Activated CD4-positive, alpha-beta T cell treated with anti-CD3 and anti-CD28 coated beads, Interleukin-2, amount 50 U/mL, for 48 hours (primary cell): Measurements from ENCODE around the gene ELFN1.

Experiments used
- DNase-seq, 2 experiments: peaks; one replicate each; pipeline ENCODE4 v3.0.0-alpha.2; 2020

The ELFN1 gene

DNA sequence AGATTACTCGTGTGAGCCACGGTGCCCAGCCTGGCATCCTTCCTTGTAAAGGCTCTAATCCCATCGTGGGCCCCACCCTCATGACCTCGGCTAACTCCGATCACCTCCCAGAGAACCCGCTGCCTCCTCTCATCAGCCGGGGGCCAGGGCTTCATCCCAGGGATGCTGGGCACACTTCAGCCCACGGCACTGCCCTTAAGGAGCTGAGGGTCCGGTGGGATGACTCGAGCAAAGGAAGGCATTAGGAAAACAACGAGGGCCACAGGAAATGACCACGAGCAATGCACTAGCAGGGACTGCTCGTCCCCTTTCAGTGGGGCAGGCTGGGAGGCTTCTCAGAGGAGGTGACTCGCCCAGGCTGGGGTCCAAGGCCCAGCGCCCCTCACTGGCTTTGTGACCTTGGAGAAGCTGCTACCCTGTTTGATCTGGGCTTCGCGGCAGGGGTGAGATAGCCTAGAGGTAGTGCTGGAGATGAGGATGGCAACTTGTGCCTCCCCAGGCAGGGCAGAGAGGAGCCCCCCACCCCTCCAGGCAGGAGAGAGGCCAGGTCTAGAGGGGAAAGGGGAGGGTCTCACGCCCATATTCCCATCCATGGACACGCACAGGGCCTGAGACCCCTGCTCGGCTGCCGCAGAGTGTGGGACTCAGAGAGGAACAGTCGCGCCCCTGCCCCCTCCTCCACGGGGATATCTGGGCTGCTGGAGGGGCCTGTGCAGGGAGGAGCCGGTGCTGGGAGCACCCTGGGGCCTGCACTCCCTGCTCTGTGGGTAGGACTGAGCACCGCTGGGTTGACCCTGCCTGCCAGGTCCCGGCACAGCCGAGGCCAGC, 26.8 kb downstream of the ELFN1 start:
- no peak for DNase-seq

DNA sequence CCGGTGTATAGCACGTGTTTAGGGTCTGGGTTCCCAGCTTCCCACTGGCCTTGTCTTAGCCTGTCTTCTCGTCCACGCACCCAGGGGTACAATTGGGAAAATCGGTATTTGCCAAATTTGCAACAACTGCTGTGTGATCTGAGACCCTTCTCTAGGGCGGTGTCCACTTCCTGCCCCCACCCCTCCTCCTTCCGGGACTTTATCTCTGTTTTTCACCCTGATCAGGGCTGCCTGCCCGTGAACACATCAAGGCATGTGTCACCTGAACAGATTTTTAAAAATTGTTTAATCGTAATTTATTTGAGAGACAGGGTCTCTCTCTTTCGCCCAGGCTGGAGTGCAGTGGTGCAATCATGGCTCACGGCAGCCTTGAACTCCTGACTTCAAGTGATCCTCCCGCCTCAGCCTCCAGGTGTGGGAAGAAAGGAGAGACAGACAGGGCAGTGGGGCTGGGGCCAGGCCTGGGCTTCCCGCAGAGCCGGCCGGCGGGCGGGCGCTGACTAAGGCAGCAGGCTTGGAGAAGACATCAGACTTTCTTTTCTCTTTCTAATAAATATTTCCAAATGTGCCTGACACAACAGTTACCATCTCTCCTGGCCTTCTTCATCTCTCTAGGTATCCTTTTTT, 27.5 kb downstream of the ELFN1 start:
- no peak for DNase-seq

DNA sequence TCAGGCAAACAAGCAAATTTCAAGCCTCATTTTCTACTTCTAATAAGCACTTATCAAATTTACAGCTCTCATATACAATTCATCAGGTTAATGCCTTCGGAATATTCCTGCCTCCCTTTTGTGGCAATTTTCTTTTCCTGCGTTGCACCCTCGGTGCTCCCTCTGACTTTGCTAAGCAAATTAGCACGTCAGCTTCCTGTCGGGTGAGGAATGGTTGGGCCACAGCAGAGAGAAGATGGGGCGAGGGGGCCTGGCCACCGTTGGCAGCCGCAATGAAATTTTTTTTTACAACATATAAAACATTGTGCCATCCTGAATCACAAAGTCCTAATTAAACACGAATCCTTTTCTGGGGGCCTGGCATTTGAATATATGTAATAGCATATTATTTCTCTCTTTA, 28.1 kb downstream of the ELFN1 start:
- DNase-seq = no peak

DNA sequence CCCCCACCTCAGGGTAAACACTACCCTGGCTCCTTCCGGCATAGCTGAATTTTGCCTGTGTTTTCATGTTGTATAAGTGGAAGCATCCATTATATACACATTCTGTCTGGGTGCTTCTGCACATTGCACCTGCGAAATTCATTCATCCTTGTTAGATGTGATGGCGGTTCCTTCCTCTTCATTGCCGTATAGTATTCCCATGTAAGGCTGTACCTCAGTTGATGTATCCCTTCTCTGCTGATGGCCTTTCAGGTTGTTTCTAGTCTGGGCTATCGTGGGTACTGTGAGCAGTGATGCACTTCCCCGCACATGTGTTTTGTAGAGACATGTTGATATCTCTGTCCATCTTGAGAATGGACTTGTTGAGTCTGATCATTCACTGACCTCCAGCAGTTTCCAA, 28.9 kb downstream of the ELFN1 start:
- no peak for DNase-seq

DNA sequence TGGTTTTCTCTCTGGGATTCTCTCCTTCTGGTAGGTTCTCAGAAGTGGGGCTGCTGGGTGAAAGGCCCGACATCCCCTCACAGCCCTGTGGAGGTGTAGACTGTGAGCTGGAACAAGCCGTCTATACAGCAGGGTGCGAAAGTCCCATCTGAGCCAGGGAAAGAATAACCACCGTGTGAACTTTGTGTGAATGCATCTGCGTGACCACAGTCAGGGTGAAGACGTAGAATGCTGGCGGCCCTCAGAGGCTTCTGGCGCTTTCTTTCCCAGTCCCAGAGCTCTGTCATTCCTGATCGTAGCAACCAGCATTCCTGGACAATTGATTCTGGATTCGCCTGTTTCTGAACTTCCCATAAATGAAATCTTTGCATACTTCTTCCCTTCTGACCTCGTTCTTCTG, 30.0 kb downstream of the ELFN1 start:
- no peak for DNase-seq

DNA sequence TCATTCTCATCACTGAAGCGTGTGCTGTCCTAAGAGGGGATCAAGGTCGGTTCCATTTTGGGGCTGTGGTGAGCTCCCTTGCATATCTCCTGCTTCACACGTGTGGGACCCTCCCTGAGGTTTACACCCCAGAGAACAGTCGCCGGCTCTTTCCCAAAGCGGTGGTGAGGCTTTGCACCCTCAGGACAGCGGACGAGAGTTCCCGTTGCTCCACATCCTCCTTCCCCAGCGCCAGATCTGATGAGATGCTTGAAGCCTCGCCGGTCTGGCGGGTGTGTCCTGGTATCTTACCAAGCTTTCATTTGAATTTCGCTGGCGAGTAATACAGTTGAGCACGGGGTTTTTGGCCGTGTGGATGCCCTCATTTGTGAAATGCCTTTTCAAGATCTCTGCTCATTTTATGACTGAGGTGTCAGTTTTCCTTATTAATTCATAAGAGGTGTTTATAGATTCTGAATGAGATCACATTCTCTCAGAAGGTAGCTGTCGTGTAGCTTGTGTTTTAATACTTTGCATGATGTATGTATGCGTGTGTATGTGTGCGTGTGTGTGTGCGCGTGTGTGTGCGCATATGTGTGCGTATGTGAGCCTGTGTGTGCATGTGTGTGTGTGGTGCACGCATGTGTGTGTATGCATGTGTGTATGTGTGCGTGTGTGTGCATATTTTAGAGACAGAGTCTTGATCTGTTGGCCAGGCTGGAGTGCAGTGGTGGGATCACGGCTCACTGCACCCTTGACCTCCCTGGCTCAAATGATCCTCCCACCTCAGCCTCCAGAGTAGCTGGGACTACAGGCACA, 30.7 kb downstream of the ELFN1 start:
- no peak for DNase-seq

DNA sequence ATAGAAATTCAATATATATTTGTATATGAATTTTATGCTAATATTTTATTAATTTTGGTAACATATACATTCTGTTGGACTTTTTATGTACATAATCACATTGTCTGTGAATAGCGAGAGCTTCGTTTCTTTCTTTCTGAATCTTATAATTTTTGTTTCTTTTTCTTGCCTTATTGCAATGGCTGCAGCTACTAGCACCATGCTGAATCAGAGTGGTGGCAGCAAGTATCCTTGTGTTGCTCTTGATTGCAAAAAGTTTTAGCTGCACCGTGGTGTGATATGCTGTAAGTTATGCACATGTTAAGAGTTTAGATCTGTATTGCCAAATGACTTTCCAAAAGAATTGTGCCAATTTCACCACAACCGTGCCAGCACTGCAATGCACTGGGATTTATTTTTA, 32.6 kb downstream of the ELFN1 start:
- no peak for DNase-seq

DNA sequence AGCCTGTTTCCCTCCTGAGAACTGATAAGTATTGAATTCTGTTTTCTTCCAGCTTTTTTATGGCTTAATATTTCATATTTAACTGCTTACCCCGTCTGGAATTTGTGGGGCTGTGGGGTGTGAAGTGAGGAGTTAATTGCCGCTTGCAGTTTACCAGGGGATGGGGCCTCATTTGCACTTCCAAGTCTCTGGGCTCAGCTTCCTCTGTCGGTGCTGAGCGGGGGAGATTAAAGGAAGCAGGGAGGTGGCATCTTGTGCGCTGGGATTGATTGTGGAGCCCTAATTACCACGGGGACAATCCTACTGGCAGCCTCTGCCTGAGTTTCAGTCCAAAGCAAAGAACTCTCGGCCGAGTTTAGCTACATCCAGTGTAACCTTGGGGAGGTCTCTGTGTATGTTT, 33.4 kb downstream of the ELFN1 start:
- DNase-seq = no peak

DNA sequence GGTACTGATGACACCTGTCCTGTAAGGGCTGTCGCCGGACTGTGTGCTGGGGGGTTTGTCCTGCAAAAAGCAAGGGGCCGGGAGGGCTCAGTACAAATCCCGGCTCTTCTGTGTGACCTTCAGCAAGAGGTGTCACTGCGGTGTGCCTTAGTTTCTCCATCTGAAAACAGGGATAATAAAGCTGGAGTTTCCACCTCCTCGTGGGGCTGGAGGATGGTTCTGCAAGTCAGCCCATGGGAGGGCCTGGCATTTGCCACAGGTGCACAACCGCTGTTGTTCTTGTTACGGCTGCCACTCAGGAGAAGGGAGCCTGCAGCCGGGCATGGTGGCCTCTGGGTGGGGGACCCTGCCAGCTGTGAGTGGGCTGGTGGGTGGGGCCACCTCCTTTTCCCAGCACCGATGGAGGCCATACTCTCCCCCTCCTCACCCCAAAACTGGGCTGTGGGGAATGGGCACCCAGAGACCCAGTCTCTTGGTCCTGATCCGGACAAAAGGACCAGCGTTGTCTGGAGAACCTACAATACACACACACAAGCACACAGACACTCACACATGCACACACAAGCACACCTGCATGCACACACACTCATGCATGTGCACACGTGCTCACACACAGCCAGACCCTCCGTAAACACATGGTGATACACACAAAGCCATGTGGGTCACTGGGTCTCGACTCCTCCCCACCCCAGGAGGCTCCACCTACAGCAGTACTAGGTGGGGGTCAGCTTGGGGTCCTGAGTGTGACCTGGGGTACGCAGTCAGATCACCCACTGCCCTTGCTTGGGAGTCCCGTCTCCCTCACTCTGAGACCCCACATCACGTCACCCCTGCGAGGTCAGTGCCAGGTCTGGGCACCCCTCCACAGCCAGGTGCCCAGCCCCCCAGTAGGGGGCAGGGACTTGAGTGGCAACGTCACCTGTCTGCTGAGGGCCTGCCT, 34.1 kb downstream of the ELFN1 start:
- no peak for DNase-seq

DNA sequence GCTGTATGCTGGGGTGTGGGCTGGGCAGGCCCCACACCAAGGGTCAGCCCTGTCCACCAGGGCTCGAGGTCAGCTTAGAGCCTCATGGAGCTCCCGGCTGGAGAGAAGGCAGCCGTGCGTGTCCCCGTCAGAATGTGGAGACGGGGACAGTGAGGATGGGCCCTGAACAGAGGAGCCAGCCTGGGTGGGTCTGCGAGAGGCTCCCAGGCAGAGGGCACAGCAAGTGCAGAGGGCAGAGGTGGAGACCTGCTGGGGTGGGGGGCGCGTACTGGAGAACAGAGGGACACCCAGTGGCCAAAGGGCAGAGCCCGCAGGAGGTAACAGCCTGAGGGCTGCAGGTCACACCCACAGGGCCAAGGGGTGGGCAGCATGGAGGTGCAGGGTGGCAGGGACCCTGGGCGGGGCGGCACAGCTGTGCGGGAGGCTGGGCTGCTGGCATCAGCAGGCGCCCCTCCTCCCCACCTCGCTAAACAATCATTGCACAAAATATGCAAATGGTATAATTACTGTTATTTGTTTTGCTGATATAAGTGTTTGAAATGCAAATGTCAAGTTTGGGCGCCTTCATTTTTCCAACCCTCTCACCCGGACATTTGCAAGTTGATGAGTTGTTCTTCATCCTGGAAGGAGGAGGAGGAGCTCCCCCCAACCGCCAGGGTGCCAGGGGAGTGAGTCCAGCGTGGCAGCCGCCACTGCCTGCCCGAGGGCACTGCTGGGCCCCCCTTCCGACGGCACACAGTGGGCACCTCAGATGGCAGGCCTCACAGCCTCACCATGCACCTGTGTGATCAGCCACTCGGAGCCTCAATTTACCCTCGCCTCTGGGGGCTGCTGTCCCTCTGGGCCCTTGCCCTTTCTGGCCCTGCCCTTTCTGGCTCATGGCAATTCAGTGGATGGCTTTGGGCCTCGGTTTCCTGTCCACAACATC, 35.0 kb downstream of the ELFN1 start:
- DNase-seq = no peak

DNA sequence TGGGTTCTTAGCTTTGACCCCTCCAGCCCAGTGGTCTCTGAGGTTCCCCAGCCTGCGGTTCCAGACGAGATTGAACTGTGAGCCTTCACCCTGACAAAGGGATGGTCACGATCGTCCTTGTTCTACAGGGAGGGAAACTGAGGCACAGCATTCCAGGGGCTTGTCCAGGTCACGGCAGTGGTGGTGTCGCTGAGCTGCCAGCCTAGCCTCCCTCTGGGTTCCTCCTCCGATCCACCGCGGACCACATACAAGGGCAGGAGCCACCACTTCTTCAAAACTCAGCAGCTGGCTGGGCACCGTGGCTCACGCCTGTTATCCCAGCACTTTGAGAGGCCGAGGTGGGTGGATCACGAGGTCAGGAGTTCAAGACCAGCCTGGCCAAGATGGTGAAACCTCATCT, 35.8 kb downstream of the ELFN1 start:
- no peak for DNase-seq

DNA sequence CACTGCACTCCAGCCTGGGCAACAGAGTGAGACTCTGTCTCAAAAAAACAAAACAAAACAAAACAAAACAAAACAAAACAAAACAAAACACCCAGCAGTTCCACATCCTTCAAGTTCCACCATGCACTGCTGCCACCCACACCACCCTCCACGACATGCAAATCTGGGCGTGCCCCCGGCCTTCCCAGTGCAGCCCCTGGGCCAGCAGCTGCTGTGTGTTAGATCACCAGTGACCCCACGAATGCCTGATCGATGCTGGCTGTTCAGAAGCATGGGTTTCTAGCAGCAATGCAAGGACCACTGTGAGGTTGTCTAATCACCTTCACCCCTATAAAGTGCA, 36.3 kb downstream of the ELFN1 start:
- DNase-seq = no peak

DNA sequence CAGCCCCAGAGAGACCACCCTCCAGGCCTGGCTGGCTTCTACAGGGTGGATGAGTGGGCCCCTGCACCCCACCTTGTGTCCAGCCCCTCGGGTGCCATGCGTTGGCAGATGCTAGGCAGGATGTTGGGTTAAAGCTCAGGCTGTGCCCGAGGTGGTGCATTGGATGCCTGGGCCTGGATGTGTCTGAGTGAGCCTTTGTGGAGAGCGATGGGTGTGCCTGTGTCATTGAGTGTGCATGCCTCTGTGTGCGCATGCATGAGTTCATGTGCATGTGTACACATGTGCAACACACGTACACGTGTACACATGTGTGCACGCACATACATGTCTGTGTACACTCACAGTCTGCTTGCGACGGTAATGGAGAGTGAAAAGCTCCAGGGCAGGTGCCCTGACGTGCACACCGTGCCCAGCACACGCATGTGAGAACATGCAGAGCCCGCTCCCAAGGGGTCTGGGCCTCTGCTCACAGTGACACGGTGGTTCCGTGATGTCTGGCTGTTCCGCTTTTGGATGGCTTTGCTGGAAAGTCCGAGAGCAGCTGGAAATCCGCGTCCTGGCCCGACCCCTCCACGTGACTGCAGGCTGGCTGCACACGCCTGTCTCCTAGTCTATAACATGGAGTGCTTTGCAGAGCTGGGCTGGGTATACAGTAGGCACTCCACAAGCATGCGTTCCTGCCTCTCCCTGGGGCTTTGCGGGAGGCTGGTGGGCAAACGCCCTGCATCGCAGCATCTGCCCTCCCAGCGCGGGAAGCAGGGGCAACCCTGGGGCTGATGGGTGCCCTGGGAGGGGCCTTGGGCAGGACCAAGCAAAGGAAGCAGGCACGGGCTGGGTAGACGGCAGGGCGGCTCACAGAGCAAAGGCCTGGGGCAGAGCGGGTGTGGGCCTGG, 36.9 kb downstream of the ELFN1 start:
- no peak for DNase-seq

DNA sequence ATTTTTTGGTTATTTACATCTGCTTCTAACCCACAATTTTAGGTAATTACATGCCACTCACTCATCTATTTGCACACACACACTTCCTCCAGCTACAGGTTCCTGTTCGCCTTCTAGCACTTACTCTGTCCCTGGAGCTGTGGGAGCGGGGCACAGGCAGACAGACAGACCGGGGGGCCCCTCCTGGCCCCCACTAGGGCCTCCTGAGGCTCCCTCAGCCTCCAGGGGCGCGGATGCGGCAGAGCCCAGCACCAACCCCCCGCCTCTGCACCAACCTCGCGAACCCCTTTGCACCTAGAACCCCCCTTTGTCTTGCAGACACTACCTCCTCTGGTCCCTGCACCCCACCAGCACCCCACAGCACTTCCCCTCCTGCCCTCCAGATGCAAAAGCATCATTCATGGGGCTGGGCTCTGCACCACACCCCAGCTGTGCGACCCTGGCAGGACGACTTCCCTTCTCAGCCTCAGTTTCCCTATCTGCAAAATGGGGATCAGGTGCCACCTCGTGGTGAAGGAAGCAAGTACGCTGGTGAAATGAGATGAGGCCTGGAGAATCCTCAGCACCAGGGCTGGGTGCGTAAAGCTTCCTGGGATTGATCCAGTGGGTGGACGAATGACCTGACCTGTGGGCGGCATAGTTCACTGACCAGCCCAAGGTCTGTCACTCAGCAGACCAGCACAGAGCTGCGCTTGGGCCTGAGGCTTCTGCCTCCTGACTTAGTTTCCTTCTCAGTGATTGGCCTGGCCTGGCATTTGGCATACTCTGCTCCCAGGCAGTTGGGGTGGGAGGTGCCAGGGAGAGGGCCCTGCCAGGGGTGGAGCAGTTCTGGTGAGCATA, 37.9 kb downstream of the ELFN1 start:
- no peak for DNase-seq

DNA sequence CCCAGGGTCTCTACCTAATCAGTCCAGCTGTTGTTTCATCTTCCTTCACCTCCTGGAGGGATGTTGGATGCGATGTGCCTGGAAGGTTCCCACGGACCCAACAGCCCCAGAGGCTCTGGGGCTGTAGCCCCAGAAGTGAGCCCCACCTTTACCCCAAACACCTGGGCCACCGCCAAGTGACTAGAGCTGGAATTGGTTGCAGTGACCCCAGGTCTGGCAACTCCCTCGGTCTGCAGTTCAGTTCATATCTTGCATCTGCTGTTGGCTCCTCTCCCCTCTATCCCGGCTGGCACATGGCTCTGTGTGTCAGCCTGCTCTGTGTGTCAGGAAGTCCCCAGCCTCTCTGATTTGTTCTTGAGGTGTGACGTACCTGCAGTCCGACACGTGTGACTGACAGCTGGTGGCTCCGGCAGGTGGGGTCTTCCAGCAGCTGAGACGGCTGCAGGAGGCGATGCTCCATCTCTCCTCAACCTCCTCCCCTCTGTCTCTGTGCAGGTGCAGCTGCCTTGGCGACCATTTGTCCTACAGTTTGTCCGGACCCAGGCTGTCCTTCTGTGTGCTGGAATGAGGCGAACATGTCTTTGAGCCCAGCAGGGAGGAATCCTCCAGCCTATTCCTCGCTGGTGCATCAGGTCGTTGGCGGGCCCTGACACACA, 38.6 kb downstream of the ELFN1 start:
- no peak for DNase-seq

DNA sequence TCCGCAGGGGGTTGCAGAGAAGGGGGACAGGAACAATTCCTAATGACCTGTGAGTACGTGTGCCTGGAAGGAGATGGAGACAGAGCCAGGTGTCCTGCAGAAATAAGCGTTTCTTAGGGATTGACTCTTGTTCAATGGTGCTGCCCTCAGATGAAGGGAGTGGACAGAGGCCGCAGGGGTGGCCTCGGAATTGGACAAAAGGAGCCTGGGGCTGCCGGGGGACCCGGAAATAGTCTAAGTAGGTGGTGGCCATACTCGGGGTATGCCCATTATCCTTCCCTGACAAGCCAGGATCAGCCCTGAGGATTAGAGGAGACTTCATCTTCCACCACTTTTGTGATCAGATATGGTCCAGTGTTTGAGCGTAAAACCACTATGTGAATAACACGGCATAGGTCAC, 39.2 kb downstream of the ELFN1 start:
- no peak for DNase-seq

DNA sequence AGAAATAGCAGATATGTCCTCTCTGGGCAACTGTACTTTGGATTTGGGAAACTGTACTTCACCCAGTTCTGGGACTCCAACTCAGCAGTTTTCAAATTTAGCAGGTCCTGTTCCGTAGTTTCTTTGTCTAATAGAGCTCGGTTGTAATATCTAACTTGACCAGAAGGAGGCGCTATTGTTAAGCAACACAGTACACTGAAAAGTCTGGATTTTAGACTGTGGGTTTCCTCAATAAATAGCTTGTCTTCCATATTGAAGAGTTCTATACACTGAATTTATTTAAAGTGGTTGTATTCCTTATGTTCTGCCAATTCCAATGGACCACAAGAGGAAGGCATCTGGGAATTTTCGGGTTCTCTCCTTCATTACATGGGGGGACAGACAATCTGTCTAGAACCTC, 39.8 kb downstream of the ELFN1 start:
- no peak for DNase-seq

DNA sequence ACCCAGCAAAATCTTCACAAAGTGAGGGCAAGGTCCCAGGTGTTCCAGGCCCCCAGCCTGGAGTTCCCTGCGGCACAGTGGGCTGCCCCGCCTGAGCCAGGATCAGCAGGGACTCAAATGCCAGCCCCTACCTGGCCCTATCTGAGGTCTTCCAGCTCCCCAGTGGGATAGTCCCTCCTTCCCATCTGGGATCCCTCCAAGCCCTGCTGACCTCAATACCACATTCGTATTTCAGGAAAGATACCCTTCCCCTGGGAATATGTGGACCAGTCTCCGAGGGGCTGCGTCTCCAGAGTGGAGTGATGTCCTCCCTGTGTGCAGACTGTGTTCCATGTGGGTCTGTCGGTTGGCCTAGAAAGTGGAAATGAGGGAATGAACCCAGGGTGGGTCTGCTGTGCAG, 40.9 kb downstream of the ELFN1 start:
- DNase-seq = no peak

DNA sequence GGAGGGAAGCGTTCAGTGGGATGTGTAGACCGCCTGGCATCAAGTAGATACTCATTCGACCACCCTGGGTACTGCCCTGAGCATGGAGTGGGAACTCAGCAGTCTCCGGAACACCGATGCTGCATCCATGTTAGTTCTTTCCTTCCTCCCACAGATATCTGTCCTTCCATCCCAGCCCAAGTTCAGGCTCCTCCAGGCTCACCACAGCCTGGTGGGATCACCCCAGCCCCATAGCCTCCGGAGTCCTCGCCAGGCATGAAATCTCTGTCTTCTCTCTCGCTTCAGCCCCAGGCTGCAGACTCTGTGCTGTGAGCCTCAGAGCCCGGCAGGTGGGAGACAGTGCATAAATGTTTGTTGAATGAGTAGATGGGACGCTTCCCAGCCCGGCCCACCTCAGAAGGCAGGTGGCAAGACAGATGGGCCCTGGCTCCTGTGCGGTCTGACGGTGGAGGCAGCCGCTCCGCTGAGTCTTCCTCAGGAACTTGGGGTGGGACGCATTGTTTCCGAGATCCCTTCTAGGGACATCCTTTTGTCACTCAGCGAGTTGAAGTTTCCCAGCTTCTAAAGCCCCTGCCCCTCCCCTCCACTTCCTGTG, 42.9 kb downstream of the ELFN1 start:
- no peak for DNase-seq
